ENCODE results near the gene NFYC. TPM values are rescaled to one million over a fixed set of nuclear protein-coding genes. Genes with fewer than 3 reads are reported as not detected.

Gene NFYC
- total RNA-seq, 4 donors from 2014 or later, result 31.8 to 63.3 (median 44.0) TPM

GRCh38 chr1:40785446-40785845 is 93.9 kb downstream of the NFYC start:
- no peaks in the 10 kb centered on the region for H3K9me3 ChIP-seq
- peak overlapping the region; percentile 87 to 89 for H3K27ac ChIP-seq
- peaks cover 3 to 9% of the 10 kb centered on the region in 2 donors for H3K4me1 ChIP-seq
- H3K4me3 ChIP-seq, result no peak overlapping the region
- DNase-seq, result no peak
- TF ChIP-seq CTCF (IDR thresholded peaks at IDR 0.05) (no peak), POLR2A (IDR thresholded peaks at IDR 0.05) (no peak)
- H3K36me3 ChIP-seq, result no peaks in the 10 kb centered on the region
- intact Hi-C loops (cut with DNase I; ENCODE audit: low total_unique reads), result no loop called here
- H3K27me3 ChIP-seq, result no peaks in the 10 kb centered on the region

- peak in 1 of 2 donors; percentile 17 for DNase-seq
- H3K36me3 ChIP-seq, result no peaks in the 10 kb centered on the region
- H3K9me3 ChIP-seq, result no peaks in the 10 kb centered on the region
- H3K4me1 ChIP-seq, result peaks cover 3 to 9% of the 10 kb centered on the region in 2 donors
- no peak overlapping the region for H3K4me3 ChIP-seq
- intact Hi-C loops (cut with DNase I; ENCODE audit: low total_unique reads), result no loop called here
- TF ChIP-seq CTCF (IDR thresholded peaks at IDR 0.05) (no peak), POLR2A (IDR thresholded peaks at IDR 0.05) (no peak)
- peak overlapping the region in 1 of 2 donors; percentile 87 for H3K27ac ChIP-seq
- no peaks in the 10 kb centered on the region for H3K27me3 ChIP-seq
These were observed 94.9 kb downstream of the NFYC start for GRCh38 chr1:40786171-40786994.

- H3K27ac ChIP-seq, result peak overlapping the region; percentile 57 to 87
- H3K36me3 ChIP-seq, result no peaks in the 10 kb centered on the region
- TF ChIP-seq CTCF (IDR thresholded peaks at IDR 0.05), result no peak
- intact Hi-C loops (cut with DNase I; ENCODE audit: low total_unique reads), result no loop called here
- no peaks in the 10 kb centered on the region for H3K27me3 ChIP-seq
- no peak for DNase-seq
- no peaks in the 10 kb centered on the region for H3K9me3 ChIP-seq
- no peak overlapping the region for H3K4me3 ChIP-seq
- peaks cover 3 to 9% of the 10 kb centered on the region in 2 donors for H3K4me1 ChIP-seq
These were observed 95.6 kb downstream of the NFYC start for GRCh38 chr1:40786995-40787705.

GRCh38 chr1:40787737-40788560 is 96.4 kb downstream of the NFYC start:
- H3K4me3 ChIP-seq, result no peak overlapping the region
- no peaks in the 10 kb centered on the region for H3K36me3 ChIP-seq
- peak overlapping the region; percentile 57 to 70 for H3K27ac ChIP-seq
- intact Hi-C loops (cut with DNase I; ENCODE audit: low total_unique reads), result no loop called here
- TF ChIP-seq POLR2A (IDR thresholded peaks at IDR 0.05) (no peak), CTCF (IDR thresholded peaks at IDR 0.05) (no peak)
- H3K27me3 ChIP-seq, result no peaks in the 10 kb centered on the region
- DNase-seq, result no peak
- peaks cover 3 to 5% of the 10 kb centered on the region in 2 donors for H3K4me1 ChIP-seq
- H3K9me3 ChIP-seq, result no peaks in the 10 kb centered on the region

All from uterus (tissue), 4 donors.